CD14-positive monocyte (primary cell): ENCODE measurements around the gene TNFRSF8. TPM values are rescaled to one million over a fixed set of nuclear protein-coding genes. Genes with fewer than 3 reads are reported as not detected.

Experiments
- DNase-seq, 3 donors: peaks; one replicate each; pipeline ENCODE4 v3.0.0-alpha.2; 2011 to 2022
- H2AFZ ChIP-seq: 2 replicates; pipeline ENCODE4 v1.6.0; 2012; ENCODE audit warnings: mild to moderate bottlenecking, low read depth, low read length, inconsistent platforms; ENCODE audit not compliant: insufficient read depth, poor library complexity, severe bottlenecking
- H3K27ac ChIP-seq, 2 donors: 1 replicate in 1 of 2; 2 replicates in 1 of 2; pipeline ENCODE4 v1.5.1; 2012 to 2013; ENCODE audit warnings: low read length in 2 of 2, control low read depth in 1 of 2, inconsistent platforms in 1 of 2, low read depth in 1 of 2, mild to moderate bottlenecking in 1 of 2
- H3K27me3 ChIP-seq, 2 donors: one replicate each; pipeline versions ENCODE4 v1.6.0 to v1.6.1; 2011 to 2013; ENCODE audit warnings: low read length in 2 of 2; ENCODE audit not compliant: control insufficient read depth in 2 of 2, insufficient read depth in 2 of 2
- H3K36me3 ChIP-seq, 2 donors: replicated peaks in 1 of 2; 1 replicate in 1 of 2; 2 replicates in 1 of 2; pipeline versions ENCODE4 v1.5.1 to v1.6.1; 2012 to 2013; ENCODE audit warnings: low read length in 2 of 2, control low read depth in 1 of 2, inconsistent platforms in 1 of 2, mild to moderate bottlenecking in 1 of 2; ENCODE audit not compliant: insufficient read depth in 2 of 2, control insufficient read depth in 1 of 2
- H3K4me1 ChIP-seq, 2 donors: 1 replicate in 1 of 2; 2 replicates in 1 of 2; pipeline versions ENCODE4 v1.5.1 to v1.6.1; 2012 to 2013; ENCODE audit warnings: low read length in 2 of 2, control low read depth in 1 of 2, inconsistent platforms in 1 of 2, mild to moderate bottlenecking in 1 of 2, moderate library complexity in 1 of 2; ENCODE audit not compliant: insufficient read depth in 2 of 2, control insufficient read depth in 1 of 2
- H3K4me2 ChIP-seq: replicated peaks from 2 replicates; pipeline ENCODE3; 2012; ENCODE audit warnings: low read length, moderate library complexity, mild to moderate bottlenecking; ENCODE audit not compliant: poor library complexity, severe bottlenecking; ENCODE audit errors: extremely low read depth
- H3K4me3 ChIP-seq, 3 experiments: fragments of 200-600 bp in 1 of 3; sonication (generic) in 1 of 3; replicated peaks in 1 of 3; 1 replicate in 2 of 3; 2 replicates in 1 of 3; pipeline ENCODE4 v1.5.1; 2011 to 2013; ENCODE audit warnings: low read length in 3 of 3, mild to moderate bottlenecking in 3 of 3, control low read depth in 2 of 3, low read depth in 2 of 3, inconsistent platforms in 1 of 3, moderate library complexity in 1 of 3
- H3K79me2 ChIP-seq: 2 replicates; pipeline ENCODE4 v1.6.0; 2012; ENCODE audit warnings: mild to moderate bottlenecking, control low read depth, inconsistent platforms, low read length, moderate library complexity; ENCODE audit not compliant: insufficient read depth
- H3K9ac ChIP-seq: 2 replicates; pipeline ENCODE4 v1.6.0; 2017; ENCODE audit warnings: low read length, mild to moderate bottlenecking; ENCODE audit not compliant: insufficient read depth, poor library complexity, severe bottlenecking
- H3K9me3 ChIP-seq, 2 donors: replicated peaks in 1 of 2; 1 replicate in 1 of 2; 2 replicates in 1 of 2; pipeline versions ENCODE4 v1.5.1 to v1.6.1; 2012 to 2013; ENCODE audit warnings: low read length in 2 of 2, control low read depth in 1 of 2; ENCODE audit not compliant: control insufficient read depth in 1 of 2, insufficient read depth in 1 of 2
- H4K20me1 ChIP-seq: 2 replicates; pipeline ENCODE4 v1.6.0; 2012; ENCODE audit warnings: mild to moderate bottlenecking, low read length, control low read depth, moderate library complexity; ENCODE audit not compliant: insufficient read depth
- H3K27ac Mint-ChIP-seq, 7 donors: one replicate each; pipeline ENCODE4 v1.8.0; 2020; ENCODE audit warnings: mild to moderate bottlenecking in 7 of 7, mixed read lengths in 7 of 7, moderate library complexity in 6 of 7, inconsistent platforms in 2 of 7
- H3K27me3 Mint-ChIP-seq, 3 donors: one replicate each; pipeline ENCODE4 v1.8.0; 2021 to 2022; ENCODE audit warnings: low read depth in 3 of 3, mild to moderate bottlenecking in 3 of 3, mixed read lengths in 3 of 3, moderate library complexity in 3 of 3, inconsistent platforms in 1 of 3
- H3K36me3 Mint-ChIP-seq, 2 donors: one replicate each; pipeline ENCODE4 v1.8.0; 2020; ENCODE audit warnings: mixed read lengths in 2 of 2, inconsistent platforms in 1 of 2, mild to moderate bottlenecking in 1 of 2
- H3K4me1 Mint-ChIP-seq: one replicate; pipeline ENCODE4 v1.8.0; 2020; ENCODE audit warnings: mild to moderate bottlenecking, mixed read lengths
- H3K4me3 Mint-ChIP-seq, 2 donors: one replicate each; pipeline ENCODE4 v1.8.0; 2020; ENCODE audit warnings: mild to moderate bottlenecking in 2 of 2, mixed read lengths in 2 of 2, moderate library complexity in 1 of 2
- H3K9me3 Mint-ChIP-seq, 7 donors: one replicate each; pipeline ENCODE4 v1.8.0; 2020 to 2022; ENCODE audit warnings: mixed read lengths in 7 of 7, mild to moderate bottlenecking in 6 of 7, moderate library complexity in 6 of 7, inconsistent platforms in 2 of 7
- CTCF ChIP-seq: fragments of 200-600 bp; IDR thresholded peaks from one replicate; pipeline ENCODE4 v1.8.0; 2022; ENCODE audit warnings: antibody characterized with exemption, mild to moderate bottlenecking
- WGBS: methylation state at CpG from one replicate; pipeline ENCODE4 v1.1.5; 2013; ENCODE audit warnings: missing lambda C conversion rate; ENCODE audit not compliant: insufficient coverage; 5-methylcytosine and 5-hydroxymethylcytosine counted together
- intact Hi-C, 2 donors: fragments of 100-400 bp; cut with micrococcal nuclease; formaldehyde crosslinking; loops; one replicate each; pipeline versions ENCODE4 v1.15.0 to v1.15.1; 2023
- polyA plus RNA-seq, 3 donors: library from polyadenylated mRNA; depleted of rRNA in 1 of 3; unstranded in 2 of 3; stranded (reverse) in 1 of 3; fragments of 300-500 nt in 2 of 3; fragments of >200 nt in 1 of 3; fragmentation: Illumina TruSeq in 2 of 3; gene quantifications; 1 replicate in 2 of 3; 2 replicates in 1 of 3; pipeline ENCODE4 v1.2.3, GENCODE V29; 2012 to 2021

The TNFRSF8 gene
- polyA plus RNA-seq, 3 donors: 10.9 to 11.9 (median 11.8) TPM

- peaks cover 9 to 10% of the 10 kb centered on the region in 2 donors for H3K4me1 ChIP-seq
- no peak for DNase-seq
- peaks cover 18% of the 10 kb centered on the region for H3K4me1 Mint-ChIP-seq
- intact Hi-C loops: no loop called here
- H3K27ac ChIP-seq: no peak overlapping the region
- H3K9me3 ChIP-seq: no peaks in the 10 kb centered on the region
- H4K20me1 ChIP-seq: no peaks in the 10 kb centered on the region
- 92% methylated on average over 9 of the region's 18 CpGs for WGBS
- H3K27me3 ChIP-seq: no peaks in the 10 kb centered on the region
- no peak overlapping the region for H3K4me3 Mint-ChIP-seq
- no peaks in the 10 kb centered on the region for H3K79me2 ChIP-seq
- H3K36me3 Mint-ChIP-seq: peaks cover 3 to 4% of the 10 kb centered on the region in 2 donors
- no peak overlapping the region for H3K4me3 ChIP-seq
- TF ChIP-seq CTCF: no peak
- peaks cover 0 to 2% of the 10 kb centered on the region in 2 donors for H3K36me3 ChIP-seq
- no peak overlapping the region for H3K9ac ChIP-seq
- no peak overlapping the region for H3K4me2 ChIP-seq
- peaks cover 0 to 3% (median 0%) of the 10 kb centered on the region in 7 donors for H3K9me3 Mint-ChIP-seq
- H2AFZ ChIP-seq: no peak overlapping the region
- H3K27ac Mint-ChIP-seq: no peak overlapping the region
- H3K27me3 Mint-ChIP-seq: peaks cover 0 to 1% (median 0%) of the 10 kb centered on the region in 3 donors
Observed at GRCh38 chr1:12037486-12038355, 25.4 kb upstream of the TNFRSF8 start.

GRCh38 chr1:12038356-12039163, 24.5 kb upstream of the TNFRSF8 start:
- Histone ChIP-seq H3K9me3 (no peaks in the 10 kb centered on the region), H4K20me1 (no peaks in the 10 kb centered on the region), H3K27me3 (no peaks in the 10 kb centered on the region), H3K79me2 (no peaks in the 10 kb centered on the region), H3K4me1 (peaks cover 9 to 10% of the 10 kb centered on the region in 2 donors), H3K27ac (no peak overlapping the region), H3K4me3 (no peak overlapping the region), H3K4me2 (no peak overlapping the region), H3K36me3 (no peaks in the 10 kb centered on the region), H3K9ac (no peak overlapping the region), H2AFZ (no peak overlapping the region)
- no peak for TF ChIP-seq CTCF
- Mint-ChIP-seq H3K27ac (no peak overlapping the region), H3K4me3 (no peak overlapping the region), H3K36me3 (no peaks in the 10 kb centered on the region), H3K4me1 (peaks cover 18% of the 10 kb centered on the region), H3K27me3 (peaks cover 0 to 1% (median 0%) of the 10 kb centered on the region in 3 donors), H3K9me3 (peaks cover 0 to 3% (median 0%) of the 10 kb centered on the region in 7 donors)
- DNase-seq: no peak
- intact Hi-C loops: no loop called here
- WGBS: 100% methylated on average over 4 of the region's 17 CpGs
